ACC112 (cell line): ENCODE data around the gene CENPC.
"Not testable (repeated sequence)": the region's sequence is repeated elsewhere in the genome, so short reads cannot be mapped to it uniquely, and the experiment has no call there.

Experiments used
- H2AFZ ChIP-seq: fragments of 200-600 bp; sonication (generic); one replicate; pipeline ENCODE4 v1.6.0; 2017; ENCODE audit warnings: antibody characterized with exemption, low read length; ENCODE audit not compliant: unreplicated experiment
- H3K27ac ChIP-seq: fragments of 200-600 bp; sonication (generic); 2 replicates; pipeline ENCODE4 v1.5.1; 2014; ENCODE audit warnings: low read depth, mild to moderate bottlenecking, antibody characterized with exemption, low read length, moderate library complexity
- H3K27me3 ChIP-seq: fragments of 200-600 bp; sonication (generic); 2 replicates; pipeline ENCODE4 v1.6.1; 2014; ENCODE audit warnings: mild to moderate bottlenecking, antibody characterized with exemption, low read length, moderate library complexity, mixed read lengths; ENCODE audit not compliant: insufficient read depth
- H3K36me3 ChIP-seq: fragments of 200-600 bp; sonication (generic); 2 replicates; pipeline ENCODE4 v1.6.1; 2016; ENCODE audit warnings: mild to moderate bottlenecking, antibody characterized with exemption, low read length, moderate library complexity, mixed read lengths; ENCODE audit not compliant: insufficient read depth
- H3K4me1 ChIP-seq: fragments of 200-600 bp; sonication (generic); one replicate; pipeline ENCODE4 v1.6.1; 2016; ENCODE audit warnings: low read length, mixed read lengths; ENCODE audit not compliant: insufficient read depth, unreplicated experiment, control insufficient read depth
- H3K4me3 ChIP-seq: fragments of 200-600 bp; sonication (generic); 2 replicates; pipeline ENCODE4 v1.5.1; 2014; ENCODE audit warnings: mild to moderate bottlenecking, low read depth, low read length
- H3K79me2 ChIP-seq: fragments of 200-600 bp; sonication (generic); one replicate; pipeline ENCODE4 v1.6.0; 2016; ENCODE audit warnings: low read length; ENCODE audit not compliant: control insufficient read depth, unreplicated experiment, insufficient read depth

CENPC gene

GRCh38 chr4:67524140-67524539, 21.2 kb downstream of the CENPC start:
- H3K79me2 ChIP-seq = peaks cover 39% of the 10 kb centered on the region
- not testable (repeated sequence) for H3K4me1 ChIP-seq, H3K36me3 ChIP-seq, H3K27ac ChIP-seq, H3K4me3 ChIP-seq, H3K27me3 ChIP-seq, H2AFZ ChIP-seq

GRCh38 chr4:67522851-67523671, 22.2 kb downstream of the CENPC start:
- Histone ChIP-seq H3K79me2 (peaks cover 39% of the 10 kb centered on the region), H3K36me3 (peaks cover 15% of the 10 kb centered on the region), H3K4me3 (no peak overlapping the region), H2AFZ (no peak overlapping the region), H3K27ac (peak overlapping the region; percentile 32; the same call in 1 of the 2 replicates), H3K4me1 (peaks cover 8% of the 10 kb centered on the region), H3K27me3 (no peaks in the 10 kb centered on the region)

DNA sequence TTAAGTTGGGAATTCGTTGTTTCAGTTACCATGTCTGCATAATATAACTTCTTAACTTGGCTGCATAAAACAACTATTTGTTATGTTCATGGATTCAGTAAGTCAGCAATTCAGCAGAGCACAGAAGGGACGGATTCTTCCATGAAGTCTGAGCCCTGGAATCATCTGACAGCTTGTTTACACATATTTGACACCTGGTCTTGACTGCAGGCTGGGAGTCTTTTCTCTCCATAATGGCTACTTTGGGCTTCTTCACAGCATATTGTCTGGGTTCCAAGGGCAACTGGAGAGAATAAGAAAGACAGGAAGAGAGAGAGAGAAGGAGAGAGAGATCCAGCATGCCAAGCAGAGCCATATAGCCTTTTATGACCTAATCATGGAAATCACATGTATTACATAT, 23.1 kb downstream of the CENPC start:
- peaks cover 8% of the 10 kb centered on the region for H3K4me1 ChIP-seq
- peaks cover 39% of the 10 kb centered on the region for H3K79me2 ChIP-seq
- no peaks in the 10 kb centered on the region for H3K27me3 ChIP-seq
- peaks cover 15% of the 10 kb centered on the region for H3K36me3 ChIP-seq
- no peak overlapping the region for H3K27ac ChIP-seq
- no peak overlapping the region for H2AFZ ChIP-seq
- H3K4me3 ChIP-seq = no peak overlapping the region

DNA sequence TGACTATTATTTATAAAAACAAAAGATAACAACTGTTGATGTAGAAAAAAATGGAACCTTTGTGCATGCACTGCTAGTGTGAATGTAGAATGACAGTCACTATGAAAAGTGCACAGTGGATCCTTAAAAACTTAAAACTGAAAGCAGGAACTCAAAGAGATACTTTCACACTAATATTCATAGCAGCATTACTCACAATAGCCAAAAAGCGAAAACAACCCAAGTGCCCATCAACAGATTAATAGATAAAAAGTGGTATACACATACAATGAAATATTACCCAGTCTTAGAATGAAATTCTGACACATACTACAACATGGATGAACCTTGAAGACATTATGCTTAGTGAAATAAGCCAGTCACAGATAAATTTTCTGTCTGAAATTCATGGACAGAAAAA, 23.8 kb downstream of the CENPC start:
- Histone ChIP-seq H3K79me2 (peaks cover 33% of the 10 kb centered on the region), H3K27ac (no peak overlapping the region), H3K4me3 (no peak overlapping the region), H2AFZ (no peak overlapping the region), H3K27me3 (no peaks in the 10 kb centered on the region), H3K4me1 (peaks cover 8% of the 10 kb centered on the region), H3K36me3 (peaks cover 15% of the 10 kb centered on the region)

- Histone ChIP-seq H2AFZ (no peak overlapping the region), H3K36me3 (peaks cover 15% of the 10 kb centered on the region), H3K79me2 (peaks cover 29% of the 10 kb centered on the region), H3K27me3 (no peaks in the 10 kb centered on the region), H3K4me3 (no peak overlapping the region), H3K27ac (no peak overlapping the region), H3K4me1 (peaks cover 8% of the 10 kb centered on the region)
These were observed 25.2 kb downstream of the CENPC start for GRCh38 chr4:67520141-67520540.

DNA sequence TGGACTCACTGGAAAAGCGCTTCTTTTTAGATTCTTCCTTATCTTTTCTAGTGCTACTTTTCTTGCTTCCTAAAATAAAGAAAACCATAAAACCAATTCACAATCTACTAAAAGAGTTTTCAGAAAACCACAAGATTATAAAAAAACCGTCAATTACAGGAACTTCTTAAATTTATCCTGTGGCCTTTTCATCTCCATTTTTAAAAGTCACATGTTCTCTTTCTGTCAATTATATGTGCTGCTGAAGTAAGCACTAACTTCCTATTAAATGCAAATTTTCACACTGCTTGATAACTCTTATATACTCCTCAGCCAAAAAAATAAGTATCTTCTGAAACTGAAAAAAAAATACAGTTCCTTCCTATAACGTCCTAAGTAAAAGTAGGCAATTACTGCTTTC, 32.8 kb downstream of the CENPC start:
- Histone ChIP-seq H3K36me3 (peaks cover 26% of the 10 kb centered on the region), H2AFZ (no peak overlapping the region), H3K79me2 (no peaks in the 10 kb centered on the region), H3K27me3 (no peaks in the 10 kb centered on the region), H3K4me1 (no peaks in the 10 kb centered on the region), H3K27ac (no peak overlapping the region), H3K4me3 (no peak overlapping the region)

DNA sequence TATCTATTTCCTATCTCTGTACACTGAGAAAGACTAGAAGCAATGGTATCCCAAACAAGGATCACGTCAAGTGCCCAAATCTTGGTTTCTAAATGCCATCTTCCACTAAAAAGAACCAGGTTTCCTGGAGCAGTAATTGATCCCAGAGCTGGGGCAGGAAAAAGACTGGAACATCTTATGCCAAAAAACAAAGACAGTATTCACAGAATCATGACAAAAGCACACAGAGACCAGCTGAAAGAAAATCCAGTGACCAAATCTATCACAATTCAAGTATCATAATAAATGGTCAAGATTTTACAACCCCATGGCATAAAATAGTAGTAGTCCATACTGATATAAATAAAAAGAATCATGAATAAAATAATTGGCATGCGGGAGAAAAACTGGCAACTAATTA, 44.9 kb downstream of the CENPC start:
- H3K36me3 ChIP-seq = peaks cover 16% of the 10 kb centered on the region; the same call in 1 of the 2 replicates
- no peaks in the 10 kb centered on the region for H3K79me2 ChIP-seq
- H3K4me3 ChIP-seq = no peak overlapping the region

DNA sequence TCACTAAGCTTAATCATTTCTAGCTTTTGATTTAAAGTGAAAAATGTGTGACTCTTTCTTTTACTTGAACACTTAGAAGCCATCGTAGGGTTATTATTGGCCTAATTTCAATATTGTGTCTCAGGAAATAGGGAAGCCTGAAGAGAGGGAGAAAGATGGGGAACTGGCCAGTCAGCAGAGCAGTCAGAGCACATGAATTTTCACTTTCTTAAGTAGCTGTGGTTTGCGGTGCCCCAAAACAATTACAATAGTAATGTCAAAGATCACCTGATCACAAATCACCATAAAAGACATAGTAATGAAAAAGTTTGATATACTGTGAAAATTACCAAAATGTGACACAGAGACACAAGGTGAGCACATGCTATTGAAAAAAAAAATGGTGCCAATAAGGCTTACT, 45.5 kb downstream of the CENPC start:
- H3K36me3 ChIP-seq = peaks cover 11% of the 10 kb centered on the region; the same call in 1 of the 2 replicates
- no peaks in the 10 kb centered on the region for H3K27me3 ChIP-seq
- no peaks in the 10 kb centered on the region for H3K4me1 ChIP-seq
- H3K27ac ChIP-seq = no peak overlapping the region
- no peak overlapping the region for H3K4me3 ChIP-seq
- no peaks in the 10 kb centered on the region for H3K79me2 ChIP-seq
- no peak overlapping the region for H2AFZ ChIP-seq

More for the DNA sequence above, 44.9 kb downstream of the CENPC start:
- H3K27me3 ChIP-seq = no peaks in the 10 kb centered on the region
- H3K27ac ChIP-seq = no peak overlapping the region
- H2AFZ ChIP-seq = no peak overlapping the region
- H3K4me1 ChIP-seq = no peaks in the 10 kb centered on the region

DNA sequence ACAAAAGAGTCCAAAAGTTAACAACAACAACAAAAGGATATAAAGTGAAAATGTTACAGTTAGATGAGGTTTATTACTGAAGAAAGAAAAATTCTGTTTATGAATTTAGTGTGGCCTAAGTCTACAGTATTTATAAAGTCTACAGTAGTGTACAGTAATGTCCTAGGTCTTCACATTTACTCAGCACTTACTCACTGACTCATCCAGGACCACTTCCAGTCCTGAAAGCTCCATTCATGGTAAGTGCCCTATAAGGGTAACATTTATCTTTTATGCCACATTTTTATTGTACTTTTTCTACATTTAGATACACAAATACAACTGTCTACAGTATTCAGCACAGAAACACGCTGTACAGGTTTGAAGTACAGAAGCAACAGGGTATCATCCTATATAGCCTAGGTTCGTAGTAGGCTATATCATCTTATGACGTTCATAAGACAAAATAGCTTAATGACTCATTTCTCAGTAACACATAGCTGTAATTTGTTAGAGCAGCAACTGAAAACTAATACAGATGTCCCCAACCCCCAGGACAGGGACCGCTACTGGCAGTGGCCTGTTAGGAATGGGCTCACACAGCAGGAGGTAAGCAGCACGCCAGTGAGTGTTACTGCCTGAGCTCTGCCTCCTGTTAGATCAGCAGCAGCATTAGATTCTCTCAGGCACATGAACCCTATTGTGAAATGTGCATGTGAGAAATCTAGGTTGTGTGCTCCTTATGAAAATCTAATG, 61.3 kb downstream of the CENPC start:
- no peak overlapping the region for H2AFZ ChIP-seq
- peaks cover 18% of the 10 kb centered on the region for H3K36me3 ChIP-seq
- no peaks in the 10 kb centered on the region for H3K27me3 ChIP-seq
- peaks cover 7% of the 10 kb centered on the region for H3K79me2 ChIP-seq
- H3K4me3 ChIP-seq = no peak overlapping the region
- H3K27ac ChIP-seq = no peak overlapping the region; the same call in 1 of the 2 replicates
- peaks cover 8% of the 10 kb centered on the region for H3K4me1 ChIP-seq

GRCh38 chr4:67480810-67481209, 64.5 kb downstream of the CENPC start:
- Histone ChIP-seq H3K4me1 (peaks cover 8% of the 10 kb centered on the region), H2AFZ (no peak overlapping the region), H3K27me3 (no peaks in the 10 kb centered on the region), H3K27ac (no peak overlapping the region), H3K4me3 (no peak overlapping the region), H3K36me3 (peaks cover 34% of the 10 kb centered on the region), H3K79me2 (peaks cover 7% of the 10 kb centered on the region)

DNA sequence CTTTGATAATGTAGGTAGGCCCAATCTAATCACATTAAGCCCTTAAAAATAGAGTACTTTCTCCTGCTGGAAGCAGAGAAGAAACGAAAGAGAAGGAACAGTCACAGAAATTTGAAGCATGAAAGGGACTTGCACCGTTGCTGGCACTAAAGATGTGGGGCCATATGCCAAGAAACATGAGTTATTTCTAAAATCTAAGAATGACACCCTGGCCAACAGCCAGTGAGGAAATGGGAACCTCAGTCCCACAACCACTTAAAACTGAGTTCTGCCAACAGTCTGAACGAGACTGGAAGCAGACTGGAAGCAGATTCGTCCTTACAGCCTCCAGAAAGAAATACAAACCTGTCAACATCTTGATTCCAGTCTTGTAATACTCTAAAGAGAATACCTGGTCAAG, 70.1 kb downstream of the CENPC start:
- H2AFZ ChIP-seq = no peak overlapping the region
- H3K36me3 ChIP-seq = peaks cover 33% of the 10 kb centered on the region
- H3K79me2 ChIP-seq = peaks cover 3% of the 10 kb centered on the region
- H3K27ac ChIP-seq = no peak overlapping the region
- H3K4me1 ChIP-seq = no peaks in the 10 kb centered on the region
- H3K27me3 ChIP-seq = no peaks in the 10 kb centered on the region
- no peak overlapping the region for H3K4me3 ChIP-seq
